22Rv1 (cell line): Measurements from ENCODE around the gene ITM2C.

Experiments used
- CTCF ChIP-seq: fragments of 450-650 bp; IDR thresholded peaks from 2 replicates; pipeline ENCODE4 v1.5.1; 2017; ENCODE audit warnings: mild to moderate bottlenecking
- ZFX ChIP-seq: fragments of 450-650 bp; IDR thresholded peaks from 2 replicates; pipeline ENCODE4 v1.6.1; 2017; ENCODE audit warnings: antibody characterized with exemption, borderline replicate concordance

- TF ChIP-seq CTCF (no peak), ZFX (no peak)
These were observed 3.0 kb upstream of the ITM2C start for GRCh38 chr2:230861552-230862255.
